Pons (tissue), 1 donor: Measurements from ENCODE around the gene LAMP1.
A peak's percentile ranks its signal among the peaks of the same experiment; 100 is the strongest.
"Not testable (repeated sequence)": the region's sequence is repeated elsewhere in the genome, so short reads cannot be mapped to it uniquely, and the experiment has no call there.

Experiments
- DNase-seq: peaks from one replicate; pipeline ENCODE4 v3.0.0-alpha.2; 2016; ENCODE audit warnings: low spot score

The LAMP1 gene, protein sequence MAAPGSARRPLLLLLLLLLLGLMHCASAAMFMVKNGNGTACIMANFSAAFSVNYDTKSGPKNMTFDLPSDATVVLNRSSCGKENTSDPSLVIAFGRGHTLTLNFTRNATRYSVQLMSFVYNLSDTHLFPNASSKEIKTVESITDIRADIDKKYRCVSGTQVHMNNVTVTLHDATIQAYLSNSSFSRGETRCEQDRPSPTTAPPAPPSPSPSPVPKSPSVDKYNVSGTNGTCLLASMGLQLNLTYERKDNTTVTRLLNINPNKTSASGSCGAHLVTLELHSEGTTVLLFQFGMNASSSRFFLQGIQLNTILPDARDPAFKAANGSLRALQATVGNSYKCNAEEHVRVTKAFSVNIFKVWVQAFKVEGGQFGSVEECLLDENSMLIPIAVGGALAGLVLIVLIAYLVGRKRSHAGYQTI

DNA sequence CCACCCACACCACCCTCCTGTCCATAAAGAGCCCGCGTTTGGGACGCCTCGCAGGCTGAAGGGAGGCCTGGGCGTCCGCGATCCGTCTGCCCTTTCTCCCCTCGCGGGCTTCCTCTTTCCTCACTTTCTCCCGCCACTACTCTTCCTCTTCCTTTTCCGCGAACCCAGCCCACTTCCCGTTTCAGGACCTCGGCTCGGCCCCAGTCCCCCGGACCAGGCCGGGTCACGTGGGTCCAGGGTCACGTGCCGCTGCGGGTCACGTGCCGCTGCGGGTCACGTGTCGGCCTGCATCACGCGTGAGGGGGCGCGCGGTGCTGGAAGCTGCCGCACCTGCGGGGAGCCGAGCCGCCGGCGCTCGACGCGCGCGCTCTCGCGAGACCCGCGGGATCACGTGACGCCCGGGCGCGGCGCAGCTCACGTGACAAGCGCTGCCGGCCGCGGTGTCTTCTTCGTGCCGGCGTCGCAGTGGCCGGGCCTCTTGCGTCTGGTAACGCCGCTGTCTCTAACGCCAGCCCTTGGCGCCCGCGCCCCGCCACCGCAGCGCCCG, at the start of gene LAMP1:
LAMP1 (plus strand) TSS at position 417 of the 547 bp plus-strand sequence. CDS start 196 bp downstream, outside the sequence.
- DNase-seq = peak; percentile 91

DNA sequence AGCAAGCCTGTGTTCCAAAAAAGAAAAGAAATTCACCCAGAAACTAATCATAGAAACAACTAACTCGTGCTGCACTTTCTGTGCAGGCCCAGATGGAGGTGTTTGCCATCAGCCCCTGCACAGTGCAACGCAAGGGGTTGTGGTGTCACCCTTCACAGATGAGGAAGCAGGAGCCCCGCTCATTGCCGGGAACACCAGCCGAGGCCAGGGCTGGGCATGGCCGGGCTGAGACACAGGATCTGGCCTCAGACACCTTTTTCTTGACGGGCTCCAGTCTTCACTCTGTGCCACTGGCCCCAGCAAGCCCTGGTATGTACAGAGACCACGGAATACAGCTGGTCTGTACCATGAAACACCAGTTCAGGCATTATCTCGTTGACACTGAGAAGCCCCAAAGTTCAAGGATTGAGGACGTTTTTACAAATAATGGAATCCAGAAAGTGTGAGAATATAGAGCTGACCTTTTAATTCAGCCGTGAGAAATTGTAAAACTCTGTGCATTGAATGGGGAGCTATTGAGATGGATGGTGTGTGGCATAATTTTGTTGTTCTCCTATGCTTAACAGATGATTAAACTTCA, 44.4 kb upstream of the LAMP1 start:
- DNase-seq = no peak

DNA sequence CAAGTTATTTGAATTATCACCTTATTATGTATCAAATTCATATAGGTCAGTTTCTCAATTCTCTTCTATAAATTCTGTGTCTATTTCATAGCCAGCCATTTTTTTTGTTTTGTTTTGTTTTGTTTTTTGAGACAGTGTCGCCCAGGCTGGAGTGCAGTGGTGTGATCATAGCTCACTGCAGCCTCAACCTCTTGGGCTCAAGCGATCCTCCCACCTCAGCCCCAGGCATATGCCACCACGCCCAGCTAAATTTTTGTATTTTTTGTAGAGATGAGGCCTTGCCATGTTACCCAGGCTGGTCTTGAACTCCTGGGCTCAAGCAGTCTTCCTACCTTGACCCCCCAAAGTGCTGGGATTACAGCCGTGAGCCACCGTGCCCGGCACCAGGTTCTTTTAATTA, 39.1 kb upstream of the LAMP1 start:
- not testable (repeated sequence) for DNase-seq

DNA sequence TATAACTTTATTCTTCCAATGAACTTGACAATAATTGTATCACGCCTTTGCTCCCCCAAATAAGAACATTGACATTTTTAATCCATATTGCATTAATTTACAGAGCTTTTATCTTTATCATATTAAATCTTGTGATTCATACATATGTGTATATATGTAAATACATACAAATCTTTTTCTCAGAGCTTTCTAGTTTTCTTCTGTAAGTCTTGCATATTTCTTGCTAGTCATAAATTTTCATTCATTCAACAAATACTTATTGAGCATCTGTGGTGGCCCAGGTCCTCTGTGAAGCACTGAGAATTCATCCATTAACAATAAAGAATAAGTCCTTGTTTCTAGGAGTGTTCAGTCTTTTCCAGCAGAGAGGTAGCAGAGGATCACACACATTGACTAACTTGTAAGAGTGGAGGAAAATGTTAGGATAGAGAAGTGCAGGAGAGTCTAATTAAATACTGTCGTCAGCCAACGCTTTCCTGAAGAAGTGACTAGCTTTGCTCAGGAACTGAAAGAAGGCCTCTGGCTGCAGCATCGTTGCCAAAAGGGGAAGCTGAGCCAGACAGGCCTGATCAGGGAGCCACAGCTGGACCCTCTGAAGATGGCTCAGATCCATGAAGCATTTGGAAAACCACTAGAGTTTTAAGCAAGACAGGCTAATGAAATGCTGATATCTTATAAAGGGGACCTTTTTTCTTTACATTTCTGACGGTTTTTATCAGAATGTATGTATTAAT, 38.6 kb upstream of the LAMP1 start:
- DNase-seq = peak; percentile 55

DNA sequence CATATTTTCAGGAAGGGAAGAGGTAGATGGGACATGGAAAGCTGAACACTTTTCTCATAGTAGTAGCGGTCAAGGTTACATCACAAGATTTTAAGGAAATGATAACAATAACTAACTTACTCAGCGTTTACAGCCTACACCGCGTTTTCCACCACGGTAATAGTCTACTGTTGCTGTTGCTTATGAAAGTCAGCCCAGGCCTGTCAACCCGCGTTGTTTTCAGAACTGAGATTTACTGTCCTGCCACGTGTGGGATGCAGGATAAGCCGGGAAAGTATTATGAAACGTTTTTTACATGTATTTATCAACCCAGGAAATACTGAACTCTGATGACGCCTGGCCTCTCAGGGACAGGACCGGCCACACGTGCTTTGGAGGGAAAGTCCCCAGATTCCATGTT, 36.0 kb upstream of the LAMP1 start:
- no peak for DNase-seq

DNA sequence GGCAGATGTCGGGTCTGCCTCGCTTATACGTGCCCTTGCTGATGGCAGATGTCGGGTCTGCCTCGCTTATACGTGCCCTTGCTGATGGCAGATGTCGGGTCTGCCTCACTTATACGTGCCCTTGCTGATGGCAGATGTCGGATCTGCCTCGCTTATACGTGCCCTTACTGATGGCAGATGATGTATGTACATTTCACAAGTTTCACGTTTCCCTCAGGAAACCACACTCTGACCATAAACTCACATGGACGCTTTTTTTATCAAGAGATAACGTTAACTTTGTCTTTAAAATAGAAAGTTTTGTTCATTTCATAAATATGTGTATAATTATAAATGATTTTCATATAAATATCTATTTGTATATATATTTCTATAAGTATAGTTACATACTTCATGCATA, 34.0 kb upstream of the LAMP1 start:
- DNase-seq = not testable (repeated sequence)

DNA sequence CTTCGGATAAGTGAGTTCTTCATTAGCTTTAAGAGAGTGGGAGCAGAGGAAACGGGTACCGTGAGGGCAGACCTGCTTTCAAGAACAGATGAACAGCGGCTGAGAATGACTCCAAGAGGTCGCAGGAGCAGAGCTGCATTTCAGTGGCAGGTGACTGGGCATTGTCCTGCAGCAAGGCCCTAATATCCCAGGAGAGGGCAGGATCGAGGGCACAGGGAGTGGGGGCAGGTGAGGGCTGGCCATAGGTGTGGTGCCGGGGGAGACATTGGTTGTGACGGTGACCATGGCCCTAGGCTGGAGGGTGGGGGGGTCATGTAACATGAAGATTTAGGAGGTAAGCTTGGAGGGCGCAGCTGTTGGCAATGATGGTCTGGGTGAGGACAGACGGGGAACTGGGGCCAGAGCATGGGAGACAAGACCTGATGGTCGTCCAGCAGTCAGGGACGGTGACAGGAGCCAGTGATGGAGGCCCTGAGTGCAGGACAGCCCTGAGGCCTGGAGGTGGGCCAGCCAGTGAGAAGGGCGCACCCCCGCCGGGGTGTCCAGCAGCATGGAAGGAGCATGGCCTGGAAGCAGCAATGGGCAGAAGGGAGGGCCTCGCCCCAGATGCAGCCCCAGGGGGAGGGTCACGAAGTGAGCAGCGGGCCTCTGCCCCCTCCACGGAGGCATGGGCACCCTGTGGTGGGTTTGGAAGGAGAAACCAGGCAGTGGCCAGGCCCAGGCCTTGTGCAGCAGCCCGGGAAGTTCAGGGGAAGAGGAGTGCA, 29.2 kb upstream of the LAMP1 start:
- no peak for DNase-seq

DNA sequence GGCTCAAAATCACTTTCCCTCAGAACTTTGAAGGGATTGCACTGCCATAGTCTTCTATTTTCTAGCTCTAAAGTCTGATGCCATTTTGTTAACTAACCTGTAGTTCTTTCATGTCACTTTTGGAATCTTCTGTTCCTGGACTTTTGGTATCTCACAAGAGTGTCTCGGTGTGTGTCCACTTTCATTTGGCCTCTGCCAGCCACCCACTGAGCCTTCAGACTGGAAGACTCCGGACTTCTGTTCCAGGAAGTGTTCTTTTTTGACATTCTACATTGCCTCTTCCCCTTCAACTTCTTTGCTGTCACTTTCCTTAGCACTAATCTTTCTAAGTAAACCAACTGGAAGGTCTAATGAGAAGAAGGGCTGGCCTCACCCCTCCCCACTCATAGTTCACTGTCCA, 25.0 kb upstream of the LAMP1 start:
- DNase-seq = no peak

DNA sequence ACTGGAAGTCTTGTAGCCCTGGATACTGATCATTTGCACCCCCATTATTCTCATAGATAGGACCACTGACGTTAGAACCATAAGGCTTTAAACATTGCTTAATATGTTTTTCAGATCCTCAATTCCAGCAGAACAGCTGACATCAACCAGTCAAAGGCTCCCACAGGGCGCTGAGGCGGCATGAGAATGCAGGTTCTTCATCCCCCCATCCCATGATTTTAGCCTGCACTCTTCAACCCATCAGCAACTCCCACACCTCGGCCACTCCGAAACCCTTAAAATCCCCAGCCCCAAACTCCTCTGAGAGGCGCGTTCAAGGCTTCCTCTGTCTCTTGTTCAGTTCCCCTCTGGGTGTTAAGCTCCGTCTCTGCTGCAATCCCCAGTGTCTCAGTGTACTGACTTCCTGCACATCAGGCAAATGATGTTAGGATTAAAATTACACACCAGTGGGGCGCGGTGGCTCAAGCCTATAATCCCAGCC, 24.3 kb upstream of the LAMP1 start:
- peak; percentile 12 for DNase-seq

DNA sequence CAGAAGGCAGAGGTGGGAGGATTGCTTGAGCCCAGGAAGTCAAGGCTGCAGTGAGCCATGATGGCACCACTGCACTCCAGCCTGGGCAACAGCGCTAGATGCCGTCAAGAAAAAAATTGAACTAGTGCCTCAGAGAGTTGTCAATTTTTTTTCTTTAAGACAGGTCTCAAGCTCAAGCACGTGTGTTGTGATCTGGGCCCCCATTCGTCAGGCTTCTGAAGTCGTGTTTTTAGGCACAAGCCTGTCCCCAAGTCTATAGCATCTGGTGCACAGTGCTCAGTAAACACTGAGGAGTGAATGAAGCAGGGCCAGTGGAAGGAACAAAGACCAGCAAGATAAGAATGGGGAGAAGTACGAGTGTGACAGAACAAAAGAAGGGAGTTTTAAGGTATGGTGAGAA, 23.7 kb upstream of the LAMP1 start:
- no peak for DNase-seq

DNA sequence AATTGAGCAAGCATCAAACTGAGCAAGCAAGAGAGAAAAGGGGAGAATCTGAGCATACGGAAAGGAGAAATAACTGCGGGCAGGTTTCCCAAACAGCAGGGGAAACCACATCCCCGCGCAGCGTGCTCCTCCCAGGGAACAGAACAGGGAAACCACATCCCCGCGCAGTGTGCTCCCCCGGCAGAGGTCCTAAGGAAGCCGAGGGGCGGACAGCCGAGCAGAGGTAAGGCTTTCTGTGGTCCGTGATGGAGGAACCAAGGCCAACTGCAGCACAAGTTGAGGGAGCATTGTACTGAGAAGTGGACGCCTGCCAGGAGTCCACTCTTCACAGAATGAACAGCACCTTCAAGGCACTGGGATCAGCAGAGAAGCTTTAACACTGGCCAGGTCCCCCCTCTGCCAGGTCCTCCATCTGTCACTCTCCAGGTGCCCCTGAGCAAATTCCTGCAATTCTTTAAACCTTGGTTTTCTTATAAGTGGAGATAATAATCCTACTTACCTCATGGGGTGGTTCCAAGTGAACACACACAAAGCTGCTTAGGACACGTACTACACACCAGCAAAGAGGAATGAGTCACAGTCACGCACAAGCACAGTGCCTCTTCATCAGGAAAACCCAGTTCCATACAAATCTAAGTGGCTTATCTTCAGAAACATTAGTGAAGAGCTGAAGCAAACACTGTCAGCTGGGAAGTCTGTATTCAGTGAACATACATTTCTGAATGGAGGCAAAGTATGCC, 23.0 kb upstream of the LAMP1 start:
- no peak for DNase-seq

DNA sequence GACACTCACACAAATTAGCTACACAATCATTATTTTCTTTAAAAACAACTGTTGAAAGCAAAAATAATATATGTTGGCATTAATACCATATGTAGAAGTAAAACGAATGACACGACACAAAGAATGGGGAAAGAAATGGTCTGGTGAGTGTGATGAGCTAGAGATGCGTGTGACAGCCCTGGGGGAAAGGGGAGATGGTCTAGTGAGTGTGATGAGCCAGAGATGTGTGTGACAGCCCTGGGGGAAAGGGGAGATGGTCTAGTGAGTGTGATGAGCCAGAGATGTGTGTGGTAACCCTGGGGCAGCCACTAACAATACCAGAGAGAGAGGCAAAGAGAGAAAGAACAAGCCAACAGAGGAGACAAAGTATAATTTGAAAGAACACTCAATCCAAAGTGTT, 22.3 kb upstream of the LAMP1 start:
- DNase-seq = no peak

DNA sequence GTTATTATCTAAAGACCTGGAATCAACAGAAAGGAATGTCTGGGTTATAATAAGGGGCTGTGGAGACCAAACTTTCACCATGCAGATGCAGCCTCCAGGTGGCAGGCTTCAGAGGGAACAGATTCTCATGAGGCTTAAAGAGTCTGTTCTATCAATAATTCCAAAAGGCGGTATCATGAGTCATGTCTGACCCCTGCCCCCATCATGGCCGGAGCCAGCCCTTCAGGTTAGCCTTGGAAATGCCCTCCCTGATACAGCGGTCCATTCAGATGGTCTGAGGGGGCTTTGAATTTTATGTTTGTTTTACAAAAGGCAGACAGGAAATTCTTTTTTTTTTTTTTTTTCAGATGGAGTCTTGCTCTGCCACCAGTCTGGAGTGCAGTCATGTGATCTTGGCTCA, 21.7 kb upstream of the LAMP1 start:
- no peak for DNase-seq

DNA sequence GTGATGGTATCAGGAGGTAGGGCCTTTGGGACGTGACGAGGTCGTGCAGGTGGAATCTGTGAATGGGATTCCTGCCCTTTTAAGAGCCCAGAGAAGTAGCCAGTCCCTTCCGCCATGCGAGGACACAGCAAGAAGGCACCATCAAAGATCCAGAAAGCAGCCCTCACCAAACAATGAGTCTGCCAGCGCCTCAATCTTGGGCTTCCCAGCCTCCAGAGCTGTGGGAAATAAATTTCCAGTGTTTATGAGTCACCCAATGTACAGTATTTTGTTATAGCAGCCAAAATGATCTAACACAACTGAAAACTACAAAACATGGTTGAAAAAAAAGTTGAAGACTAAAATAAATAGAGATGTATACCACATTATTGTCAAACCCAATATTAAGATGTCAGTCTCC, 16.9 kb upstream of the LAMP1 start:
- DNase-seq = no peak

DNA sequence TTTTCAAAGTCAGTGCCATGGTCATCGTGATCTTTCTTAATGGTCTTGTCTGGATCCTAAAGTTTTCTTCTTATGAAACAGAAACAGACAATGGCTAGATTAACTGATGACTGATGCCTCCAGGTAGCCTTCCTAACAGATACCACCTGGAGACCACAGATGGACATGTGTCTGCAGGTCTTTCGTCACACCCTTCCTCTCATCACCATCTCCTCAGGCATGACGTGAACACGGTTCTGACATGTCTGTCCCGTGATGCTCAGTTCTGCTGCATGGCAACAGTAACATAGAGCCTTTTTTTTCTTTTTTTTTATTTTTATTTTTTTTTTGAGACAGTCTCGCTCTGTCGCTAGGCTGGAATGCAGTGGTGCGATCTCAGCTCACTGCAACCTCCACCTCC, 13.1 kb upstream of the LAMP1 start:
- no peak for DNase-seq

DNA sequence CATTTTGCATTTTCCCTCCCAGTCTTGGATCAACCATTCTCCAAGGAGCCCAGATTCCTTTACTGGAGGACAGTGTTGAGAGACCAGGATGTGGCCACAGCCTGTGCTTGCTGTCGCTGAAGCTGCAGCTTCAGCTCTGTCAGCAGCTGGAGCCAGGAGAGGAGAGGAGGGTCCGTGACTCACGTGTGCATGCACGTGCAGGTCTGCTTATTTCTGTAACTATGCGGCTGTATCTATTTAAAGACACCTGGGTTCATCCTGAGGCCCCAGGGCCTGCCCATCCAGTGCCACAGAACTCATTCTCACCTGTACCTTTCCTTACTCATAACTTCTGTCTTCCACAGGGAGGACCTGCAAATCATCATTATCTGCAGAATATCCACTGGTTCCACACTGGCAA, 8.2 kb upstream of the LAMP1 start:
- no peak for DNase-seq

DNA sequence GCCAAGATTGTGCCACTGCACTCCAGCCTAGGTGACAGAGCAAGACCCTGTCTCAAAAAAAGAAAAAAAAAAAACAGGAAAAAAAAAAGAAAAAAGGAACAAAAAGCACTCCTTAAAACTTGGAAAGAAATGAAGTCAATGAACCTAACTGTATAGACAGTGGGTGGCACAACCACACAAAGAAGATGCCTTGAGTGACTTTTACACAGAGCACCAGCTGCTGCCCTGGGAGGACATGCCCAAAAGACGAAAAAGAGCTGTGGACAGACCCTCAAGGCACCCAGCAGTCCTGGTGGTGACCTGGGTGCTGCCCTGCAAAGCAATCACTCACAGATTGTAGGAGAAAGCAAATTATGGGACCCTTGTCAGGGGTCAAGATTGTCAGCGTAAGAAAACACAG, 5.9 kb upstream of the LAMP1 start:
- no peak for DNase-seq

DNA sequence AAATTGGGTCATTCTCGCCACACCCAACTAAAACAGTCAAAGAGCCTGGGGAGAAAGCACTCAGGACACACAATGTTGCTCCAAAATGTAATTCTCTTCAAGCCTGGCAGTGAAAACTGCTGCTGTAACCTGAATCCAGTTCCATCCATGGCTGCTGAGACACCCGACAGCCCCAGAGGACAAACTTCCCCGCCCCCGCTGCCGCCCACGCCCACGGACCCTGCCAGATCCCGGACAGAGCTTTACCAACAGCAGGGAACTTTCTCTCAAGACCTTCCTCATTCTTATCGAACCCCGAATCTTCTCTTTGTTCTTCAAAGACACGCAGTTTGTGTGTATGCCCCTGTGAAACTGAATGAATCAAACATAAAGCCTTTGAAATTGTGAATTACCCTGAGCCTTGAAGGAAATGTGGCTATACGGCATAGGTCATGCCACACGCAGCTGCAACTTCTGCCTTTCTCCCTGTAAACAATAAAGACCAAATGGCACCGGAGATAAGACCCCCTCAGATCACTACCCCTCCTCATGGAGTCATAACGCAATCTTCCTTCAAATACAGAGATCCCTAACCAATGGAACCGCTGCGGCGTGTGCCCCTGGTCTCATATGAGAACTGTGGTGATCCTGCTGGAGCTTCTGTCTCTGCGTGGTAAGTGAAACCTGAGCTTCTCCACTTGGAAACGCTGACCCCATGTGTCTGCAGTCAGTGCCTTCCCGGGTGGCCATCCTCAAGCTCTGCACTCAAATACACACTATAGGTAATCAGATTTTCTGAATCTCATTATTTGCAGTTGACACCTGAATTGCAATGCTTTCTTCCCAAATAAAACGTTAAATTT, 4.8 kb upstream of the LAMP1 start:
- DNase-seq = no peak

DNA sequence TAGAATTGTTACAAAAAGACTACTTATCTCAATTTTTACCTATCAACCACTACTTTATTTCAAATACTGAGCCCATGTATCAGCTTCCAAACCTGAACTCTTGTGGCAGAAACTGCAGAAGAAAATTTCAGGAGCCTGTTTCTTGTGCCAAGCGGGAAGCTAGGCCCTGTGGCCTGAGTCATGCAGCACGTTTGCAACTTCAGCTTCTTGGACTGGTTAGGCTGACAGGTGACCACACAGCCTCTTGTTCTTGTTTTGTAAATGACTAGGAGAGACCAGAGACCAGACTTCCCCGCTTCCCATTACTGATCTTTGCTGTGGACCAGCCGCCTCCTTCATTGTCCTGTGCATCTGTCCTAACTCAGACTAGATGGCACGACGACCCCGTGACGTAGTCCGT, 3.4 kb upstream of the LAMP1 start:
- no peak for DNase-seq

DNA sequence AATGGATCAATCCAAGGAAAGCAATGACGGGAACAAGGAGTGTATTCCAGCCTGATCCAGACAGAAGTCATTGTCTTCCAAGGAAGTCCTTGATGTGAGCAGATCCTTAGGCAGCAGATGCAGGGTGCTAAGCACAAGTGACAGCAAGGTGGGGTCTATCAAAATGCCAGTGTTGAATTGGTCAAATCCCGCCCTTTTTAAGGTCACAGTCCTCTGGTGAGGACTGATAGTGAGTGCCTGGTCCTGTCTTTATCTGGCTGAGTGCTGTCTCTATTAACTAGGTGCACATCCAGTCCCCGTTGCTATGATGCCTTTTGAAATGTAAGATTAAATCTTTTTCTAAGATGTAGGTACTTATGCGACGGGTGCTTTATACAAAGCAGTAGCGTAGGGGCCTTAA, 1.3 kb upstream of the LAMP1 start:
- no peak for DNase-seq
